ENCODE data around the gene APCDD1L. TPM values are rescaled to one million over a fixed set of nuclear protein-coding genes. Genes with fewer than 3 reads are reported as not detected.
"Not testable (repeated sequence)": the region's sequence is repeated elsewhere in the genome, so short reads cannot be mapped to it uniquely, and the experiment has no call there.

APCDD1L gene
- total and polyA plus RNA-seq, 4 donors: 1.3 to 14.6 (median 2.0) TPM

DNA sequence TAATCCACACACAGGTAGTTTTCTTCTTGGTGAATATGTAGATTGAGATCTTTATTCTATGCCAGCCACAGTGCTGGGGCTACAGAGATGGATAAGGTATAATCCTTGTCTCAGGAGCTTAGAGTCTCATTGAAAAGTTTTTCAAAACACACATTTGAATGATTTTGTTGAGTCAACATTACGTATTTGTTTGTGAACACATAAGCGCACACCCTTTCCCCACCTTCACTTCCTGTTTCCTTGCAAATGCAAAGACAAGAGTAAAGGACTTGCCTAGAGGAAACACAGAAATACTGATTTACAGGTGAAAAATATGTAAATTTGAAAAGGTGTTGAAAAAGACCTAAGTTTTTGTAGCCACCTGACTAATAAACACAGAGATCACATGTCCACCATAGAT, 98.4 kb downstream of the APCDD1L start:
- Histone ChIP-seq H3K27me3 (ENCODE audit: control insufficient read depth in 1 of 2, insufficient read depth in 2 of 2, low read length in 1 of 2) (no peaks in the 10 kb centered on the region), H3K27ac (ENCODE audit: low read depth in 1 of 2, low read length in 2 of 2) (no peak overlapping the region), H3K4me3 (ENCODE audit: low read length in 2 of 2) (no peak overlapping the region), H3K36me3 (ENCODE audit: control insufficient read depth in 1 of 2, insufficient read depth in 2 of 2, low read length in 1 of 2) (peaks cover 0 to 8% of the 10 kb centered on the region in 2 donors), H3K9me3 (ENCODE audit: control insufficient read depth, low read length) (no peaks in the 10 kb centered on the region), H3K4me1 (ENCODE audit: control insufficient read depth in 1 of 2, insufficient read depth in 2 of 2, low read length in 2 of 2) (no peaks in the 10 kb centered on the region)
- 96 to 97% methylated on average over 2 of the region's 2 CpGs for WGBS, 2 donors
- intact Hi-C loops (cut with DNase I): no loop called here
- DNase-seq (no peak), ATAC-seq (ENCODE audit: low FRiP score) (no peak)

DNA sequence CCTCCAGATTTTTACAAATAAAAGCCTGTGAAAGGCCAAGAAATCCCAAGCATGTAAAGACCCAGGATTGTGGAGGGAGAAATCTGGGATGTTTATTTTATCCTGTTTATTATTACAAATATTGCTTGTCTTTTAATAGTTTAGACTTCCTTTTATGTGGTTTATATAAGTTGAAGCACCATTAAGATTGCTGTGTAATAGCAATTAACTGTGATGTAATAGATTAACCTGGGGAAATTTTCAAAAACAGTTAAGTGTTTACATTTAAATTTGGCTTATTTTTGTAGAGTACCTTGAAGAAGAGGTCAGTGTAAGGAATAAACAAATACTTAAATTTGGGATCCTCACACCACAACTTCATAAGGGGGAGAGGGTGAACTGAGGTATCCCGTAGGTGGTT, 99.1 kb downstream of the APCDD1L start:
- no peak overlapping the region for H3K4me3 ChIP-seq (ENCODE audit: low read length in 2 of 2)
- 88 to 96% methylated on average over 1 of the region's 1 CpG for WGBS, 2 donors
- no peaks in the 10 kb centered on the region for H3K4me1 ChIP-seq (ENCODE audit: control insufficient read depth in 1 of 2, insufficient read depth in 2 of 2, low read length in 2 of 2)
- DNase-seq (no peak), ATAC-seq (ENCODE audit: low FRiP score) (no peak)
- peaks cover 0 to 8% of the 10 kb centered on the region in 2 donors for H3K36me3 ChIP-seq (ENCODE audit: control insufficient read depth in 1 of 2, insufficient read depth in 2 of 2, low read length in 1 of 2)
- no peaks in the 10 kb centered on the region for H3K27me3 ChIP-seq (ENCODE audit: control insufficient read depth in 1 of 2, insufficient read depth in 2 of 2, low read length in 1 of 2)
- no peak overlapping the region for H3K27ac ChIP-seq (ENCODE audit: low read depth in 1 of 2, low read length in 2 of 2)
- no peaks in the 10 kb centered on the region for H3K9me3 ChIP-seq (ENCODE audit: control insufficient read depth, low read length)
- intact Hi-C loops (cut with DNase I): no loop called here

DNA sequence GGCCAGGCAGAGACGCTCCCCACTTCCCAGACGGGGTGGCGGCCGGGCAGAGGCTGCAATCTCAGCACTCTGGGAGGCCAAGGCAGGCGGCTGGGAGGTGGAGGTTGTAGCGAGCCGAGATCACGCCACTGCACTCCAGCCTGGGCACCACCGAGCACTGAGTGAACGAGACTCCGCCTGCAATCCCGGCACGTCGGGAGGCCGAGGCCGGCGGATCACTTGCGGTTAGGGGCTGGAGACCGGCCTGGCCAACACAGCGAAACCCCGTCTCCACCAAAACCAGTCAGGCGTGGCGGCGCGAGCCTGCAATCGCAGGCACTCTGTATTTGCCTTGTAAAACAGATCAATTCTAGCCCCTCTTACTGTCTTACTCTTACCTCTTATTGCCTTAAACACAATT, 100.4 kb downstream of the APCDD1L start:
- H3K4me3 ChIP-seq (ENCODE audit: low read length in 2 of 2); intact Hi-C loops (cut with DNase I); DNase-seq; H3K27ac ChIP-seq (ENCODE audit: low read depth in 1 of 2, low read length in 2 of 2); H3K27me3 ChIP-seq (ENCODE audit: control insufficient read depth in 1 of 2, insufficient read depth in 2 of 2, low read length in 1 of 2); ATAC-seq (ENCODE audit: low FRiP score); H3K4me1 ChIP-seq (ENCODE audit: control insufficient read depth in 1 of 2, insufficient read depth in 2 of 2, low read length in 2 of 2); H3K9me3 ChIP-seq (ENCODE audit: control insufficient read depth, low read length); H3K36me3 ChIP-seq (ENCODE audit: control insufficient read depth in 1 of 2, insufficient read depth in 2 of 2, low read length in 1 of 2): not testable (repeated sequence)
- WGBS, 2 donors: 95 to 96% methylated on average over 21 to 26 of the region's 26 CpGs

DNA sequence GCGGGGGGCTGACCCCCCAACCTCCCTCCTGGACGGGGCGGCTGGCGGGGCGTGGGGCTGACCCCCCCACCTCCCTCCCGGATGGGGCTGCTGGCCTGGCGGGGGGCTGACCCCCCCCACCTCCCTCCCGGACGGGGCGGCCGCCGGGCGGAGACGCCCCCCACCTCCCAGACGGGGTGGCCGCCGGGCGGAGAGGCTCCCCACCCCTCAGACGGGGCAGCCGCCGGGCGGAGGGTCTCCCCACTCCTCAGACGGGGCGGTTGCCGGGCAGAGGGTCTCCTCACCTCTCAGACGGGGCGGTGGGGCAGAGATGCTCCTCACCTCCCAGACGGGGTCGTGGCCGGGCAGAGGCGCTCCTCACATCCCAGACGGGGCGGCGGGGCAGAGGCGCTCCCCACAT, 101.0 kb downstream of the APCDD1L start:
- H3K4me1 ChIP-seq (ENCODE audit: control insufficient read depth in 1 of 2, insufficient read depth in 2 of 2, low read length in 2 of 2); H3K36me3 ChIP-seq (ENCODE audit: control insufficient read depth in 1 of 2, insufficient read depth in 2 of 2, low read length in 1 of 2); DNase-seq; intact Hi-C loops (cut with DNase I); H3K27ac ChIP-seq (ENCODE audit: low read depth in 1 of 2, low read length in 2 of 2); H3K9me3 ChIP-seq (ENCODE audit: control insufficient read depth, low read length); ATAC-seq (ENCODE audit: low FRiP score); H3K4me3 ChIP-seq (ENCODE audit: low read length in 2 of 2); H3K27me3 ChIP-seq (ENCODE audit: control insufficient read depth in 1 of 2, insufficient read depth in 2 of 2, low read length in 1 of 2): not testable (repeated sequence)
- 97% methylated on average over 35 of the region's 35 CpGs; no CpG with 5 or more reads in 1 of the 2 donors for WGBS, 2 donors

Other genes with a start within 250 kb of the APCDD1L start
- 10 to 100 TPM; 21.8 to 26.8 TPM for gene RAB22A, start 205.7 kb downstream of the APCDD1L start, total RNA-seq
- 10 to 100 TPM in 1 of 2 donors, 1 to 10 TPM in 1; 7.3 to 13.0 TPM for gene RAB22A, start 205.7 kb downstream of the APCDD1L start, polyA plus RNA-seq
- gene VAPB, start 126.2 kb downstream of the APCDD1L start, total RNA-seq: 10 to 100 TPM; 47.6 to 50.6 TPM
- 10 to 100 TPM; 20.9 to 23.0 TPM for gene VAPB, start 126.2 kb downstream of the APCDD1L start, polyA plus RNA-seq
- gene STX16, start 135.9 kb upstream of the APCDD1L start, total RNA-seq: 10 to 100 TPM; 48.7 to 75.7 TPM
- 10 to 100 TPM; 17.9 to 70.6 TPM for gene STX16, start 135.9 kb upstream of the APCDD1L start, polyA plus RNA-seq
- gene NPEPL1, start 177.4 kb upstream of the APCDD1L start, total RNA-seq: 10 to 100 TPM; 22.1 to 53.1 TPM
- gene NPEPL1, start 177.4 kb upstream of the APCDD1L start, polyA plus RNA-seq: 10 to 100 TPM; 14.7 to 92.8 TPM

All from aorta (tissue), 5 donors.